Aorta (tissue), 5 donors: ENCODE results near the gene GBE1. TPM values are rescaled to one million over a fixed set of nuclear protein-coding genes. Genes with fewer than 3 reads are reported as not detected.
"Not testable (repeated sequence)": the region's sequence is repeated elsewhere in the genome, so short reads cannot be mapped to it uniquely, and the experiment has no call there.

Source experiments
- ATAC-seq: fragments of 200-7000 bp; cut with Tn5 transposase; one replicate; pipeline ENCODE4 v1.9.1; 2022; ENCODE audit warnings: moderate library complexity; ENCODE audit not compliant: low FRiP score
- DNase-seq, 2 donors: peaks; one replicate each; pipeline ENCODE4 v3.0.0-alpha.2; 2020
- H3K27ac ChIP-seq, 2 donors: one replicate each; pipeline ENCODE4 v1.5.1; 2013; ENCODE audit warnings: low read length in 2 of 2, mild to moderate bottlenecking in 2 of 2, moderate library complexity in 2 of 2, control low read depth in 1 of 2, inconsistent platforms in 1 of 2, low read depth in 1 of 2
- H3K27me3 ChIP-seq, 2 donors: one replicate each; pipeline ENCODE4 v1.6.1; 2013; ENCODE audit warnings: control low read depth in 1 of 2, low read length in 1 of 2, mild to moderate bottlenecking in 1 of 2, moderate library complexity in 1 of 2; ENCODE audit not compliant: insufficient read depth in 2 of 2, control insufficient read depth in 1 of 2
- H3K36me3 ChIP-seq, 2 donors: one replicate each; pipeline ENCODE4 v1.6.1; 2013; ENCODE audit warnings: control low read depth in 1 of 2, low read length in 1 of 2, mild to moderate bottlenecking in 1 of 2; ENCODE audit not compliant: insufficient read depth in 2 of 2, control insufficient read depth in 1 of 2
- H3K4me1 ChIP-seq, 2 donors: one replicate each; pipeline ENCODE4 v1.6.1; 2013; ENCODE audit warnings: low read length in 2 of 2, control low read depth in 1 of 2, mild to moderate bottlenecking in 1 of 2, moderate library complexity in 1 of 2; ENCODE audit not compliant: insufficient read depth in 2 of 2, control insufficient read depth in 1 of 2
- H3K4me3 ChIP-seq, 2 donors: one replicate each; pipeline ENCODE4 v1.5.1; 2013; ENCODE audit warnings: low read length in 2 of 2, control low read depth in 1 of 2, mild to moderate bottlenecking in 1 of 2
- H3K9me3 ChIP-seq: one replicate; pipeline ENCODE4 v1.6.1; 2013; ENCODE audit warnings: mild to moderate bottlenecking, low read length; ENCODE audit not compliant: control insufficient read depth
- WGBS, 2 donors: extraction: QIAGEN DNeasy Blood & Tissue Kit; methylation state at CpG; one replicate each; pipeline ENCODE4 v1.1.7; 2013; 5-methylcytosine and 5-hydroxymethylcytosine counted together
- intact Hi-C, 2 donors: fragments of 100-400 bp; cut with DNase I; formaldehyde crosslinking; loops; one replicate each; pipeline versions ENCODE4 v1.14.2 to v1.15.0; 2022
- polyA plus RNA-seq, 2 donors: library from polyadenylated mRNA; stranded (reverse); fragments of 200-250 nt; gene quantifications; one replicate each; pipeline ENCODE4 v1.2.3, GENCODE V29; 2013
- total RNA-seq, 2 donors: library from RNA; stranded (reverse); fragmentation: NEBNext Ultra II Directional; extraction: Animal tissue kit (Norgen Biotek cat#: 25700); gene quantifications; one replicate each; pipeline ENCODE4 v1.2.1, GENCODE V29; 2021
- donor health status: healthy with polysubstance abuse.
- donor health status: Bipolar disorder and iron deficiency.
- donor health status: DM: no; HTN: no; CAD: no.
- donor health status: DM: no; HTN: no; CAD: no.
- donor health status: DM: yes; HTN: yes; CAD: no.

The GBE1 gene
- total and polyA plus RNA-seq, 4 donors: 29.3 to 103 (median 58.0) TPM

DNA sequence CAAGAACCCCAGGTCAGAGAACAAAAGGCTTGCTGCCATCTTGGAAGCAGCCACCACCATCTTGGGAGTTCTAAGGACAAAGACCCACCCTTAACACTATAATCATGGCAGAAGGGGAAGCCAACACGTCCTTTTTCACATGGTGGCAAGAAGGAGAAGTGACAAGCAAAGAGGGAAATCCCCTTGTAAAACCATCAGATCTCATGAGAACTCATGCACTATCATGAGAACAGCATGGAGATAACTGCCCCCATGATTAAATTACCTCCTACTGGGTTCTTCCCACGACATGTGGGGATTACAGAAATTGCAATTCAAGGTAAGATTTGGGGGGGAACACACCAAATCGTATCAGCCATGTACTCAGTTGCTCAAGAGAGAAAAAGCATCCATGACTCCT, 21.1 kb upstream of the GBE1 start:
- H3K4me1 ChIP-seq: no peaks in the 10 kb centered on the region
- no peaks in the 10 kb centered on the region for H3K36me3 ChIP-seq
- no peak overlapping the region for H3K4me3 ChIP-seq
- no peaks in the 10 kb centered on the region for H3K9me3 ChIP-seq
- ATAC-seq (no peak), DNase-seq (no peak)
- no peak overlapping the region for H3K27ac ChIP-seq
- 24 to 36% methylated on average over 3 of the region's 3 CpGs for WGBS, 2 donors
- intact Hi-C loops: no loop called here
- H3K27me3 ChIP-seq: no peaks in the 10 kb centered on the region

DNA sequence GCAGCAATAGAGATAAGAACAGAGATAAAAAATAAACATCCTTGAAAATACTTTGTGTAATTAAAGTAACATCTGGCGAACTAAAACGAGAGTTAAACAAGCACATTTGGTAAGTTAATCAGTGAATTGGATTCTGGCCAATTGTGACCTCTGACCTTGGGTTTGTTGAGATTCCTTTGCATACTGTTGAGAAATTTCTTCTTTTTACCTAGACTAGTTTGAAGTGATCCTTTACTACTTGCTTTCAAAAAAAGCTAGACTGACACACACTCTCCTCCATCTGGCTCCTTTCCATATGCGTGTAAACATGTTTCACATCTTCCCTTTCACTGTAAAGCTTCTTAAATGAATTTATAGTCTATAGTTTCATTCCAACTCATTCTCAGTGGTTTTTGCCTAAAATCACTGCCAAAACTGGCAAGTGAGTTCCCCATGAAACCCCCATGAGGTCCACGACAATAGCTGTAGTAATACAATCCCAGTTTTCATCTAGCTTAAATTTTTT, 17.3 kb upstream of the GBE1 start:
- Histone ChIP-seq H3K4me1 (no peaks in the 10 kb centered on the region), H3K36me3 (no peaks in the 10 kb centered on the region), H3K4me3 (no peak overlapping the region), H3K9me3 (no peaks in the 10 kb centered on the region), H3K27me3 (no peaks in the 10 kb centered on the region), H3K27ac (no peak overlapping the region)
- WGBS, 2 donors: 54 to 59% methylated on average over 4 of the region's 4 CpGs
- intact Hi-C loops: no loop called here
- ATAC-seq (no peak), DNase-seq (no peak)

DNA sequence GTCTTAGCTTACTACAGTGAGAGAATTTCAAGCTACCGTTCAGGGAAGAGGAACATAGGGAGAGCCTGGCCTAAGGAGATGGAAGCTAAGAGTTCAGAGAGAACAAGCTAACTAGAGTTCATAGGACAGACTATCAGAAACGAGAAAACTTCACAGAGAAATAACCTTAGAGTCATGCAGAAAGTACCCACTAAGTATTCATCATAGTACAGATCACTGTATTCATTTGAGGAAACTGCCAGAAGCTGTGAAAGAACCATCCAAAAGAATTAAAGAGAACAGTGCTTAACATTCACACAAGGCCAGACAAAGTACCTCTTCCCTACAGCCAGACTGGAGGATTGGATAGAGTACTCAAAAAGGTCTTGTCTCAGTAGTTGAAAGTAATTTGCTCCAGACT, 15.2 kb upstream of the GBE1 start:
- Histone ChIP-seq H3K27me3 (no peaks in the 10 kb centered on the region), H3K27ac (no peak overlapping the region), H3K36me3 (no peaks in the 10 kb centered on the region), H3K4me3 (no peak overlapping the region), H3K9me3 (no peaks in the 10 kb centered on the region), H3K4me1 (no peaks in the 10 kb centered on the region)
- ATAC-seq (no peak), DNase-seq (no peak)
- intact Hi-C loops: no loop called here
- WGBS, 2 donors: 77 to 80% methylated on average over 2 of the region's 2 CpGs

DNA sequence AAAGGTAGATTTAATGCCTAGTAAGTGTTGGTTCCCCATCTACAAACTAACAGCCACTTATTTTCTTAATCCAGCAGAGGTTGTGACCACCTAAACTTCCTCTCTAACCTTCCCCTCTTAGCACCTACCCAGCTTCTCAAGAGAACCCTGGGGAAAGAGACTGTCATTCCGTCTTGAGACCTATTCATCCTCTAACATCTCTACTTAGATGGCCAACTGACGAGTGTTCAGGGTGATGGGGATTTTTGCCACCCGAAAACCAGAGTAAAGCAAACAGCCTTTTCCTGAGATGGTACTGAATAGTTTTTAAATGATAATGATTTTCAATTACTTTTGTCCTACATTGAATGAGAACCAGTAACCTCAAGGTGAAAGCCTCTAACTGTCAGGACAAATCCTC, 9.3 kb upstream of the GBE1 start:
- ATAC-seq: no peak
- intact Hi-C loops: no loop called here
- no peak for DNase-seq
- Histone ChIP-seq H3K4me3 (no peak overlapping the region), H3K9me3 (no peaks in the 10 kb centered on the region), H3K4me1 (no peaks in the 10 kb centered on the region), H3K27me3 (no peaks in the 10 kb centered on the region), H3K36me3 (no peaks in the 10 kb centered on the region), H3K27ac (no peak overlapping the region)
- 84 to 92% methylated on average over 3 of the region's 3 CpGs for WGBS, 2 donors

- intact Hi-C loops: loop anchor here in 1 of 2 donors (10.0 kb wide), 1 partner anchor 104 kb away; no protein-coding TSS in a partner anchor
- no peak for DNase-seq
- 23 to 42% methylated on average over 2 of the region's 2 CpGs for WGBS, 2 donors
These were observed 7.9 kb upstream of the GBE1 start for GRCh38 chr3:81769299-81769698.

GRCh38 chr3:81767250-81767859, 5.9 kb upstream of the GBE1 start:
- DNase-seq, H3K4me1 ChIP-seq, H3K36me3 ChIP-seq, H3K27ac ChIP-seq, ATAC-seq, H3K4me3 ChIP-seq, H3K9me3 ChIP-seq, H3K27me3 ChIP-seq: not testable (repeated sequence)
- WGBS, 2 donors: 97% methylated on average over 34 to 47 of the region's 47 CpGs
- intact Hi-C loops: loop anchor here in 1 of 2 donors (10.0 kb wide), 1 partner anchor 103 kb away; no protein-coding TSS in a partner anchor

More at GRCh38 chr3:81769299-81769698, 7.9 kb upstream of the GBE1 start:
- Histone ChIP-seq H3K36me3 (no peaks in the 10 kb centered on the region), H3K4me3 (no peak overlapping the region), H3K27ac (no peak overlapping the region), H3K9me3 (no peaks in the 10 kb centered on the region), H3K4me1 (no peaks in the 10 kb centered on the region), H3K27me3 (no peaks in the 10 kb centered on the region)
- no peak for ATAC-seq

- Histone ChIP-seq H3K9me3 (no peaks in the 10 kb centered on the region), H3K27ac (no peak overlapping the region), H3K36me3 (no peaks in the 10 kb centered on the region), H3K4me1 (peaks cover 0 to 4% of the 10 kb centered on the region in 2 donors), H3K27me3 (no peaks in the 10 kb centered on the region), H3K4me3 (no peak overlapping the region)
- 82 to 88% methylated on average over 2 of the region's 2 CpGs for WGBS, 2 donors
- DNase-seq (no peak), ATAC-seq (no peak)
- intact Hi-C loops: loop anchor here in 1 of 2 donors (10.0 kb wide), 1 partner anchor 101 kb away; no protein-coding TSS in a partner anchor
These were observed 4.0 kb upstream of the GBE1 start for GRCh38 chr3:81765400-81765799.

DNA sequence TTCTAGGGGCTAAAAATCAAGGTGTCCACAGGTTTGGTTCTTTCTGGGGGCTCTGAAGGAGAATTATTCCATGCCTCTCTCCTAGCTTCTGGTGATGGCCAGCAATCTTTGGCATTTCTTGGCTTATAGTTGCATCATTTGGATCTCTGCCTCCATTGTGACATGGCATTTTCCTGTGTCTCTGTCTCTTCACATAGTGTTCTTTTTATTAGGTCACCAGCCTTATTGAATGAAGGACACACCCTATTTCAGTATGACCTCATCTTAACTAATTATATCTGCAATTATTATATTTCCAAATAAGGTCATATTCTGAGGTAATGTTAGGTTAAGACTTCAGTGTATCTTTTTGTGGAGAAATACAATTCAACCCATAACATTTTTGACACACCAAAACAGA, 3.2 kb upstream of the GBE1 start:
- H3K9me3 ChIP-seq: no peaks in the 10 kb centered on the region
- no peak overlapping the region for H3K4me3 ChIP-seq
- intact Hi-C loops: loop anchor here in 1 of 2 donors (10.0 kb wide), 1 partner anchor 100 kb away; no protein-coding TSS in a partner anchor
- ATAC-seq (no peak), DNase-seq (no peak)
- peaks cover 0 to 4% of the 10 kb centered on the region in 2 donors for H3K4me1 ChIP-seq
- no peak overlapping the region for H3K27ac ChIP-seq
- no peaks in the 10 kb centered on the region for H3K27me3 ChIP-seq
- no peaks in the 10 kb centered on the region for H3K36me3 ChIP-seq

DNA sequence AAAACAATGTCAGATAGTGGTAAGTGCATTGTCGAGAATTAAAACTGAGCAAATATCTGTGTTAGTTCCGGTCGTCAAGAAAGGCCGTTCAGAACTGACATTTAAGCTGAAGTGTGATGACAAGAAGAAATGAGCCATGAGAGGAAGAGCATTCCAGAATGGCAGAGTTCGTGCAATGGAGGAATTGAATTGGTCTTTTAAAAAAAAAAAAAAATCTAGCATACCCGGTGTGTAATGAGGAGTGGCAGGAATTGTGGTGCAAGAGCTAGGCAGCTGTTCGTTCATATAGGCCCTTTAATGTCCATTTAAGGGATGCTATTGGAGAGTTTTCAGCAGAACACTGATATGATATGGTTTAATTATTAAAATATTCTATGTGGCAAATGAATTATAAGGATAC, 2.6 kb upstream of the GBE1 start:
- Histone ChIP-seq H3K36me3 (no peaks in the 10 kb centered on the region), H3K27ac (no peak overlapping the region), H3K9me3 (no peaks in the 10 kb centered on the region), H3K4me1 (peaks cover 0 to 6% of the 10 kb centered on the region in 2 donors), H3K27me3 (no peaks in the 10 kb centered on the region), H3K4me3 (no peak overlapping the region)
- DNase-seq (no peak), ATAC-seq (no peak)
- intact Hi-C loops: loop anchor here in 1 of 2 donors (10.0 kb wide), 1 partner anchor 99 kb away; no protein-coding TSS in a partner anchor
- 67 to 75% methylated on average over 7 of the region's 7 CpGs for WGBS, 2 donors
